HEK293 (cell line): ENCODE results near the gene CDK19.

Experiments used
- CTCF ChIA-PET: fragments of 350-600 bp; formaldehyde crosslinking; extraction: SDS; loops from one replicate; lab custom pipeline; 2021; ENCODE audit warnings: antibody characterized with exemption; lab: Yijun Ruan, JAX
- POLR2A ChIA-PET: fragments of 300-600 bp; formaldehyde crosslinking; extraction: SDS; loops from one replicate; lab custom pipeline; 2020; ENCODE audit warnings: antibody characterized with exemption, inconsistent platforms; lab: Yijun Ruan, JAX
- H3K27ac ChIP-seq: fragments of 200-500 bp; sonication (Bioruptor generic); 2 replicates; pipeline ENCODE4 v1.5.1; 2014; ENCODE audit warnings: low read depth, low read length, control low read depth, inconsistent platforms; ENCODE audit errors: extremely low read depth
- H3K36me3 ChIP-seq, 2 experiments: fragments of 200-500 bp in 1 of 2; sonication (Bioruptor generic) in 1 of 2; 1 replicate in 1 of 2; 2 replicates in 1 of 2; pipeline ENCODE4 v1.5.1; 2014 to 2017; ENCODE audit warnings: inconsistent platforms in 2 of 2, low read length in 2 of 2; ENCODE audit not compliant: control insufficient read depth in 2 of 2, insufficient read depth in 1 of 2
- H3K4me1 ChIP-seq: fragments of 200-500 bp; sonication (Bioruptor generic); 2 replicates; pipeline ENCODE4 v1.5.1; 2014; ENCODE audit warnings: mild to moderate bottlenecking, low read length, inconsistent platforms; ENCODE audit not compliant: control insufficient read depth, insufficient read depth
- H3K4me3 ChIP-seq: 2 replicates; pipeline ENCODE4 v1.5.1; 2011; ENCODE audit warnings: low read depth, mild to moderate bottlenecking, control low read depth, low read length, moderate library complexity
- H3K9me3 ChIP-seq: fragments of 200-500 bp; sonication (Bioruptor generic); 2 replicates; pipeline ENCODE4 v1.5.1; 2014; ENCODE audit warnings: low read depth, low read length, inconsistent platforms; ENCODE audit not compliant: control insufficient read depth, insufficient read depth
- BCL11A ChIP-seq: fragments of 450-650 bp; formaldehyde crosslinking; IDR thresholded peaks from 2 replicates; pipeline ENCODE4 v1.5.1; 2016; ENCODE audit warnings: low read depth, missing biosample characterization, missing genetic modification characterization
- FEZF1 ChIP-seq: fragments of 450-650 bp; formaldehyde crosslinking; IDR thresholded peaks from 2 replicates; pipeline ENCODE4 v1.5.1; 2016; ENCODE audit warnings: missing biosample characterization, missing genetic modification characterization
- GFI1B ChIP-seq: fragments of 450-650 bp; formaldehyde crosslinking; IDR thresholded peaks from 2 replicates; pipeline ENCODE4 v1.5.1; 2016; ENCODE audit warnings: missing biosample characterization, missing genetic modification characterization
- PRDM2 ChIP-seq: fragments of 450-650 bp; formaldehyde crosslinking; IDR thresholded peaks from 2 replicates; pipeline ENCODE4 v1.5.1; 2016; ENCODE audit warnings: missing biosample characterization, missing genetic modification characterization, borderline replicate concordance
- SALL2 ChIP-seq: fragments of 450-650 bp; formaldehyde crosslinking; IDR thresholded peaks from 2 replicates; pipeline ENCODE4 v1.5.0; 2017; ENCODE audit warnings: missing biosample characterization, mild to moderate bottlenecking, missing genetic modification characterization, borderline replicate concordance
- TRIM28 ChIP-seq: IDR thresholded peaks from 2 replicates; pipeline ENCODE4 v1.6.1; 2011; ENCODE audit warnings: low read length, control low read depth, borderline replicate concordance
- YY2 ChIP-seq: fragments of 450-650 bp; formaldehyde crosslinking; IDR thresholded peaks from 2 replicates; pipeline ENCODE4 v1.5.1; 2016; ENCODE audit warnings: missing biosample characterization, missing genetic modification characterization
- ZBTB1 ChIP-seq: fragments of 450-650 bp; formaldehyde crosslinking; IDR thresholded peaks from 2 replicates; pipeline ENCODE4 v1.5.1; 2016; ENCODE audit warnings: missing biosample characterization, missing genetic modification characterization
- ZFP37 ChIP-seq: fragments of 450-650 bp; formaldehyde crosslinking; IDR thresholded peaks from 2 replicates; pipeline ENCODE4 v1.5.1; 2016; ENCODE audit warnings: missing biosample characterization, missing genetic modification characterization
- ZNF133 ChIP-seq: fragments of 450-650 bp; formaldehyde crosslinking; IDR thresholded peaks from 2 replicates; pipeline ENCODE4 v1.5.1; 2016; ENCODE audit warnings: missing biosample characterization, missing genetic modification characterization
- ZNF169 ChIP-seq: fragments of 450-650 bp; formaldehyde crosslinking; IDR thresholded peaks from 2 replicates; pipeline ENCODE4 v1.5.1; 2016; ENCODE audit warnings: missing biosample characterization, missing genetic modification characterization
- ZNF23 ChIP-seq: fragments of 450-650 bp; formaldehyde crosslinking; IDR thresholded peaks from 2 replicates; pipeline ENCODE4 v1.5.1; 2016; ENCODE audit warnings: missing biosample characterization, missing genetic modification characterization, borderline replicate concordance
- ZNF266 ChIP-seq: fragments of 450-650 bp; formaldehyde crosslinking; IDR thresholded peaks from 2 replicates; pipeline ENCODE4 v1.5.1; 2016; ENCODE audit warnings: missing biosample characterization, missing genetic modification characterization, low read depth
- ZNF549 ChIP-seq: fragments of 450-650 bp; IDR thresholded peaks from 2 replicates; pipeline ENCODE4 v1.5.1; 2018; ENCODE audit warnings: missing biosample characterization, missing genetic modification characterization, mild to moderate bottlenecking, inconsistent platforms, moderate library complexity
- ZNF558 ChIP-seq: fragments of 450-650 bp; formaldehyde crosslinking; IDR thresholded peaks from 2 replicates; pipeline ENCODE4 v1.5.1; 2016; ENCODE audit warnings: missing biosample characterization, missing genetic modification characterization
- ZNF621 ChIP-seq: fragments of 450-650 bp; formaldehyde crosslinking; IDR thresholded peaks from 2 replicates; pipeline ENCODE4 v1.5.1; 2017; ENCODE audit warnings: missing biosample characterization, missing genetic modification characterization
- TF ChIP-seq, protein P1 (sequence below): fragments of 450-650 bp; formaldehyde crosslinking; IDR thresholded peaks from 2 replicates; pipeline ENCODE4 v1.5.1; 2016; ENCODE audit warnings: missing biosample characterization, missing genetic modification characterization

The CDK19 gene

DNA sequence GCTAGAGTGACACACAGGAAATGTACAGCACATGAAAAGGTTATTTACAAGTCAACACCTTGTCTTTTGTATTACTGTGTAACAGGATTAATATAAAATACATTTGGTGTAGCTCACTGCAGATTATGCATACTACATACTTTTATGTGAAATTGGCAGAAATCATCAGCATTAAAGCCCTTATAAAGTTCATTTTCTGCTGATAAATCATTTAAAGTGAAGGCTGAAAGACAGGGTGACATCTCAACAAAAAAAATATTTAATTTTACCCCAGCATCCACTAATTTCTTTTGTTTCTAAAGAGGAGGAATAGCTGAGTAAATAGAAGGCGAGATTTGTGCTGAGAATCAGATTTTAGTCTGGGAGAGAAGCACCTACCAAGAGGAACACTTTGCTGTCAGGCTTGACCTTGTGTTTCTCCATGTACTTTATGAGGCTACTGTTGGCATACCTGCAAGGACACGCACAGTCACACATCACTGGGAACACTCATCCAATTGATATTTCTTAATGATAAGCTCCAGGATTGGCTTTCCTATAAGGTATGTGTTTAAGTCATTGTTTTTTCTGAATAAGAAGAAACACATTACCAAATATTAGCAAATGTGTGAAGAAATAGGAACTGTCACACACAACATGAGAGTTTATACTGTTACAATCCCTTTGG, 192.2 kb downstream of the CDK19 start (continued):
- TF ChIP-seq ZNF549 (tag by site-specific recombination), result no peak

GRCh38 chr6:110621061-110621460, 194.2 kb downstream of the CDK19 start:
- ChIA-PET POLR2A (no interaction called here), CTCF (no interaction called here)
- Histone ChIP-seq H3K4me1 (peaks cover 20% of the 10 kb centered on the region), H3K9me3 (no peaks in the 10 kb centered on the region), H3K4me3 (no peak overlapping the region), H3K36me3 (peaks cover 0 to 14% of the 10 kb centered on the region in 2 experiments; a peak in 1 of 3 replicates), H3K27ac (no peak overlapping the region)
- no peak for TF ChIP-seq ZBTB1 (tag by site-specific recombination)
- no peak for TF ChIP-seq ZNF558 (tag by site-specific recombination)
- TF ChIP-seq PRDM2 (tag by site-specific recombination), result no peak
- TF ChIP-seq GFI1B, result no peak
- no peak for TF ChIP-seq BCL11A
- TF ChIP-seq ZNF266 (tag by site-specific recombination), result no peak
- no peak for TF ChIP-seq ZNF621 (tag by site-specific recombination)
- TF ChIP-seq, protein P1, sequence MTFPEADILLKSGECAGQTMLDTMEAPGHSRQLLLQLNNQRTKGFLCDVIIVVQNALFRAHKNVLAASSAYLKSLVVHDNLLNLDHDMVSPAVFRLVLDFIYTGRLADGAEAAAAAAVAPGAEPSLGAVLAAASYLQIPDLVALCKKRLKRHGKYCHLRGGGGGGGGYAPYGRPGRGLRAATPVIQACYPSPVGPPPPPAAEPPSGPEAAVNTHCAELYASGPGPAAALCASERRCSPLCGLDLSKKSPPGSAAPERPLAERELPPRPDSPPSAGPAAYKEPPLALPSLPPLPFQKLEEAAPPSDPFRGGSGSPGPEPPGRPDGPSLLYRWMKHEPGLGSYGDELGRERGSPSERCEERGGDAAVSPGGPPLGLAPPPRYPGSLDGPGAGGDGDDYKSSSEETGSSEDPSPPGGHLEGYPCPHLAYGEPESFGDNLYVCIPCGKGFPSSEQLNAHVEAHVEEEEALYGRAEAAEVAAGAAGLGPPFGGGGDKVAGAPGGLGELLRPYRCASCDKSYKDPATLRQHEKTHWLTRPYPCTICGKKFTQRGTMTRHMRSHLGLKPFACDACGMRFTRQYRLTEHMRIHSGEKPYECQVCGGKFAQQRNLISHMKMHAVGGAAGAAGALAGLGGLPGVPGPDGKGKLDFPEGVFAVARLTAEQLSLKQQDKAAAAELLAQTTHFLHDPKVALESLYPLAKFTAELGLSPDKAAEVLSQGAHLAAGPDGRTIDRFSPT (tag by site-specific recombination), result no peak
- no peak for TF ChIP-seq ZNF169 (tag by site-specific recombination)
- no peak for TF ChIP-seq TRIM28
- TF ChIP-seq ZNF133 (tag by site-specific recombination), result no peak
- no peak for TF ChIP-seq ZFP37
- no peak for TF ChIP-seq SALL2 (tag by site-specific recombination)
- no peak for TF ChIP-seq FEZF1
- no peak for TF ChIP-seq ZNF23 (tag by site-specific recombination)
- no peak for TF ChIP-seq YY2 (tag by site-specific recombination)
